Erythroblast (primary cell): Measurements from ENCODE around the gene NEMP1.

Source experiments
- GATA1 ChIP-seq: IDR thresholded peaks from 2 replicates; pipeline ENCODE4 v1.6.1; 2011; ENCODE audit warnings: low read depth, mild to moderate bottlenecking, control low read depth, low read length, moderate library complexity
- POLR2A ChIP-seq: IDR thresholded peaks from 2 replicates; pipeline ENCODE4 v1.6.1; 2011; ENCODE audit warnings: mild to moderate bottlenecking, low read length

GRCh38 chr12:57018906-57019305 lies 59.7 kb downstream of the NEMP1 start:
- TF ChIP-seq POLR2A: no peak
- no peak for TF ChIP-seq GATA1
